HepG2 (cell line): ENCODE data around the gene VRK1. TPM values are rescaled to one million over a fixed set of nuclear protein-coding genes. Genes with fewer than 3 reads are reported as not detected.

Experiments
- ATAC-seq: fragments of 200-7000 bp; cut with Tn5 transposase; 3 replicates; pipeline ENCODE4 v1.9.1; 2020; ENCODE audit warnings: mild to moderate bottlenecking, moderate library complexity
- BruUV-seq: library from RNA; stranded (reverse); fragments of 400-500 nt; replicated peaks from 2 replicates; lab custom pipeline; 2021; lab: Mats Ljungman, UMichigan
- CTCF ChIA-PET: fragments of 300-600 bp; formaldehyde crosslinking; extraction: SDS; loops from one replicate; lab custom pipeline; 2021; ENCODE audit warnings: low total read pairs, inconsistent platforms, low intra/inter-chr PET ratio; lab: Yijun Ruan, JAX
- POLR2A ChIA-PET: fragments of 350-600 bp; sonication (Branson Sonifier 250); formaldehyde crosslinking; loops from one replicate; lab custom pipeline; 2020; ENCODE audit warnings: antibody characterized with exemption, inconsistent platforms; lab: Yijun Ruan, JAX
- DNase-seq: peaks from one replicate; pipeline ENCODE4 v3.0.0-alpha.2; 2015; ENCODE audit warnings: low spot score
- FAIRE-seq: peaks from 3 replicates; lab custom pipeline; 2011; peaks lifted over from hg19 to GRCh38; lab: Jason Lieb, UNC
- H2AFZ ChIP-seq: one replicate; pipeline ENCODE4 v1.6.1; 2011; ENCODE audit warnings: low read length, inconsistent platforms
- H3K27ac ChIP-seq: fragments of 300-600 bp; 3 replicates; pipeline ENCODE4 v1.8.0; 2011; ENCODE audit warnings: mixed run types, mild to moderate bottlenecking, mixed read lengths, low read length, inconsistent platforms; ENCODE audit not compliant: insufficient read depth; ENCODE audit errors: extremely low read length
- H3K27me3 ChIP-seq, 2 experiments: fragments of 200-600 bp in 1 of 2; 2 replicates in 1 of 2; 3 replicates in 1 of 2; pipeline versions ENCODE4 v1.6.0 to v1.8.0; 2011; ENCODE audit warnings: low read length in 2 of 2, mild to moderate bottlenecking in 2 of 2, moderate library complexity in 2 of 2, inconsistent platforms in 1 of 2; ENCODE audit not compliant: insufficient read depth in 2 of 2, control insufficient read depth in 1 of 2
- H3K36me3 ChIP-seq, 2 experiments: fragments of 200-600 bp in 1 of 2; replicated peaks in 1 of 2; 2 replicates in 1 of 2; 3 replicates in 1 of 2; pipeline versions ENCODE4 v1.5.1 to v1.8.0; 2011; ENCODE audit warnings: low read length in 2 of 2, inconsistent platforms in 1 of 2; ENCODE audit not compliant: insufficient read depth in 2 of 2, control insufficient read depth in 1 of 2
- H3K4me1 ChIP-seq: 2 replicates; pipeline ENCODE4 v1.5.1; 2012; ENCODE audit warnings: low read length, inconsistent platforms; ENCODE audit not compliant: insufficient read depth
- H3K4me2 ChIP-seq: 2 replicates; pipeline ENCODE4 v1.6.0; 2011; ENCODE audit warnings: low read depth, low read length, inconsistent platforms
- H3K4me3 ChIP-seq, 3 experiments: fragments of 200-600 bp in 1 of 3; sonication (generic), shearing (Covaris generic) in 1 of 3; replicated peaks in 1 of 3; 2 replicates each; pipeline ENCODE4 v1.5.1; 2011 to 2016; ENCODE audit warnings: low read length in 3 of 3, inconsistent platforms in 2 of 3, low read depth in 2 of 3, mild to moderate bottlenecking in 2 of 3, control low read depth in 1 of 3, mixed read lengths in 1 of 3; ENCODE audit not compliant: insufficient read depth in 1 of 3
- H3K79me2 ChIP-seq: one replicate; pipeline ENCODE4 v1.6.1; 2011; ENCODE audit warnings: low read length, inconsistent platforms; ENCODE audit not compliant: insufficient read depth
- H3K9ac ChIP-seq: 2 replicates; pipeline ENCODE4 v1.6.0; 2011; ENCODE audit warnings: mild to moderate bottlenecking, low read depth, low read length, inconsistent platforms; ENCODE audit not compliant: insufficient read depth
- H3K9me3 ChIP-seq: 2 replicates; pipeline ENCODE4 v1.5.1; 2012; ENCODE audit warnings: mild to moderate bottlenecking, low read length
- H4K20me1 ChIP-seq: 2 replicates; pipeline ENCODE4 v1.6.0; 2011; ENCODE audit warnings: inconsistent platforms, mild to moderate bottlenecking, low read length, moderate library complexity; ENCODE audit not compliant: insufficient read depth
- GATA4 ChIP-seq: sonication (generic); IDR thresholded peaks from 2 replicates; pipeline ENCODE4 v1.6.1; 2016; ENCODE audit warnings: antibody characterized with exemption, low read depth, borderline replicate concordance
- KMT2B ChIP-seq: IDR thresholded peaks from 2 replicates; pipeline ENCODE4 v1.6.1; 2016; ENCODE audit warnings: missing genetic modification reagents, missing compliant biosample characterization
- PAX8 ChIP-seq: sonication (generic); formaldehyde crosslinking; IDR thresholded peaks from 2 replicates; pipeline ENCODE4 v1.8.0; 2022; ENCODE audit warnings: mild to moderate bottlenecking, missing genetic modification reagents, borderline replicate concordance
- PRMT3 ChIP-seq: sonication (generic); formaldehyde crosslinking; IDR thresholded peaks from 2 replicates; pipeline ENCODE4 v1.8.1; 2022; ENCODE audit warnings: low read depth, mild to moderate bottlenecking, moderate library complexity, missing genetic modification reagents, borderline replicate concordance
- PRPF4 ChIP-seq: fragments of 200-400 bp; formaldehyde crosslinking; IDR thresholded peaks from 2 replicates; pipeline ENCODE4 v1.6.1; 2016; ENCODE audit warnings: low read length, low read depth; ENCODE audit not compliant: poor library complexity, severe bottlenecking
- RARA ChIP-seq: IDR thresholded peaks from 2 replicates; pipeline ENCODE4 v1.6.1; 2016; ENCODE audit warnings: missing genetic modification reagents, missing compliant biosample characterization
- SETDB1 ChIP-seq: sonication (generic); formaldehyde crosslinking; IDR thresholded peaks from 2 replicates; pipeline ENCODE4 v1.5.1; 2020; ENCODE audit warnings: missing genetic modification reagents, mild to moderate bottlenecking, borderline replicate concordance
- TEAD2 ChIP-seq: sonication (generic); formaldehyde crosslinking; IDR thresholded peaks from 2 replicates; pipeline ENCODE4 v1.9.0; 2021; ENCODE audit warnings: missing genetic modification reagents
- ZNF3 ChIP-seq: IDR thresholded peaks from 2 replicates; pipeline ENCODE4 v1.7.0; 2017; ENCODE audit warnings: inconsistent platforms
- WGBS: methylation state at CpG from one replicate; pipeline ENCODE4 v1.1.6; 2017; ENCODE audit warnings: low lambda C conversion rate; 5-methylcytosine and 5-hydroxymethylcytosine counted together
- in situ Hi-C: cut with HindIII; loops from 2 replicates; pipeline ENCODE4 v1.10.0; 2017; ENCODE audit warnings: low pct_unique_long_range_greater_than_20kb; ENCODE audit not compliant: extremely low pct_ligation_motif_present
- intact Hi-C: fragments of 100-400 bp; cut with micrococcal nuclease; formaldehyde crosslinking; loops from one replicate; pipeline ENCODE4 v1.10.0; 2022; ENCODE audit not compliant: unreplicated experiment
- polyA plus RNA-seq, 8 experiments: library from polyadenylated mRNA; depleted of rRNA in 3 of 8; stranded (reverse) in 7 of 8; unstranded in 1 of 8; fragments of >200 nt; fragmentation: Illumina TruSeq in 4 of 8; extraction: Trizol in 4 of 8; gene quantifications; 2 replicates each; pipeline versions ENCODE4 v1.2.1 to v1.2.3, GENCODE V29; 2011 to 2016; ENCODE audit warnings: low read depth in 4 of 8, missing spikeins in 1 of 8, mixed read lengths in 1 of 8; ENCODE audit not compliant: insufficient read depth in 1 of 8
- total RNA-seq, 5 experiments: library from RNA; depleted of rRNA; stranded (reverse); fragments of >200 nt; fragmentation: Illumina TruSeq; extraction: Trizol; gene quantifications; 2 replicates each; pipeline ENCODE4 v1.2.3, GENCODE V29; 2016; ENCODE audit warnings: low read depth in 1 of 5
- TF ChIP-seq, protein P1 (sequence below): IDR thresholded peaks from 2 replicates; pipeline ENCODE4 v1.6.1; 2016; ENCODE audit warnings: missing compliant biosample characterization, missing genetic modification reagents, borderline replicate concordance

Gene VRK1
- total and polyA plus RNA-seq, 2 of the 13 experiments (the other 11 are each of a cell fraction or from before 2014, with no cell fraction given): 7.9 to 51.3 TPM

DNA sequence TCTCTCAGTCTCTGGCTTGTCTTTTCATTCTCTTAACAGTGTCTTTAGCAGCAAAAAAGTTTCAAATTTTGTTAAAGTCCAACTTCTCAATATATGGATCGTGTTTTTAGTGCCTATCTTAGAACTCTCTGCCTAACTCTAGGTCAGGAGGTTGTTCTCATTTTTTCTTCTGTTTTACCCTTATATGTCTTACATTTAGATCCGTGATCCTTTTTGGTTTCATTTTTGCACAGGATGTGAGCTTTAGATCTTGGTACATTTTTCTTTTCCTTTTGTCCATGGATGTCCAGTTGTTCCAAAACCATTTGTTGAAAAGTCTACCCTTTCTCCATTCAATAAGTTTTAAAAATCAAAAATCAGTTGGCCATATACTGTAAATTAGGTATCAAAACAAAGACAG, 6.8 kb downstream of the VRK1 start:
- ATAC-seq (no peak), FAIRE-seq (no peak), DNase-seq (no peak)
- no peaks in the 10 kb centered on the region for H3K36me3 ChIP-seq
- intact Hi-C loops: no loop called here
- no peaks in the 10 kb centered on the region for H3K27me3 ChIP-seq
- CTCF ChIA-PET: no interaction called here
- H3K4me2 ChIP-seq: no peak overlapping the region
- WGBS: 97% methylated on average over 2 of the region's 2 CpGs
- no peak overlapping the region for H3K9ac ChIP-seq
- no peaks in the 10 kb centered on the region for H3K9me3 ChIP-seq
- no peak overlapping the region for H2AFZ ChIP-seq
- in situ Hi-C loops: no loop called here
- TF ChIP-seq PRMT3 (CRISPR knock-in tag): no peak
- no TSS peak for BruUV-seq
- H3K4me1 ChIP-seq: peaks cover 44% of the 10 kb centered on the region
- POLR2A ChIA-PET: no interaction called here
- H3K4me3 ChIP-seq: no peak overlapping the region
- no peaks in the 10 kb centered on the region for H4K20me1 ChIP-seq
- H3K27ac ChIP-seq: no peak overlapping the region
- H3K79me2 ChIP-seq: peaks cover 79% of the 10 kb centered on the region

DNA sequence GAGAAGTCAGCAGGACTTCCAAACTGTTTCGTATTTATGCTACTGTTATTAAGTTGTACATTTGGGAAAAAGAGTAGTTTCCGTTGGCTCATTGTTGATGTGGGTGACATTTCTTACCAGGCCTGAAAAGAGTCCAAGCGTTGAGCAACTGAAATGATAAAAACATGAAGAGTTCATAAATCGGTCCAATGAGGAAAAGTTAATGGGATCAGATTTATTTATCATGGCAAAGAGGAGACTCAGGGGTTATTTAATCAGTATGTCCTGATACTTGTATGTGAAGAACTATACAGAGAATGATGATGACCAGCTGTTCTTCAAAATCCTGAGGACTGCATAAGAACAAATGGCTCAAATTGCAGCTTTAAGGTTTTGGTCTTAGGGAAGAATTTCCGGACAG, 7.7 kb downstream of the VRK1 start:
- H3K36me3 ChIP-seq: no peaks in the 10 kb centered on the region
- peaks cover 75% of the 10 kb centered on the region for H3K79me2 ChIP-seq
- WGBS: over 99% methylated on average over 5 of the region's 5 CpGs
- H3K27me3 ChIP-seq: no peaks in the 10 kb centered on the region
- H3K9ac ChIP-seq: no peak overlapping the region
- H3K4me2 ChIP-seq: no peak overlapping the region
- TF ChIP-seq PAX8 (CRISPR knock-in tag) (no peak), ZNF3 (CRISPR knock-in tag) (no peak), KMT2B (CRISPR knock-in tag) (no peak), SETDB1 (no peak), PRPF4 (no peak), RARA (CRISPR knock-in tag) (no peak), TEAD2 (CRISPR knock-in tag) (no peak), GATA4 (no peak)
- TF ChIP-seq, protein P1, sequence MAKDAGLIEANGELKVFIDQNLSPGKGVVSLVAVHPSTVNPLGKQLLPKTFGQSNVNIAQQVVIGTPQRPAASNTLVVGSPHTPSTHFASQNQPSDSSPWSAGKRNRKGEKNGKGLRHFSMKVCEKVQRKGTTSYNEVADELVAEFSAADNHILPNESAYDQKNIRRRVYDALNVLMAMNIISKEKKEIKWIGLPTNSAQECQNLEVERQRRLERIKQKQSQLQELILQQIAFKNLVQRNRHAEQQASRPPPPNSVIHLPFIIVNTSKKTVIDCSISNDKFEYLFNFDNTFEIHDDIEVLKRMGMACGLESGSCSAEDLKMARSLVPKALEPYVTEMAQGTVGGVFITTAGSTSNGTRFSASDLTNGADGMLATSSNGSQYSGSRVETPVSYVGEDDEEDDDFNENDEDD (CRISPR knock-in tag): no peak
- DNase-seq: no peak
- intact Hi-C loops: no loop called here
- H3K27ac ChIP-seq: no peak overlapping the region
- no peaks in the 10 kb centered on the region for H3K9me3 ChIP-seq
- H4K20me1 ChIP-seq: no peaks in the 10 kb centered on the region
- H3K4me3 ChIP-seq: no peak overlapping the region
- CTCF ChIA-PET: no interaction called here
- H3K4me1 ChIP-seq: peaks cover 35% of the 10 kb centered on the region
- POLR2A ChIA-PET: no interaction called here
- in situ Hi-C loops: no loop called here
- no peak for FAIRE-seq
- H2AFZ ChIP-seq: no peak overlapping the region
- ATAC-seq: no peak
- no TSS peak for BruUV-seq
